Endothelial cell of umbilical vein (primary cell): ENCODE measurements around the gene ANP32E. TPM values are rescaled to one million over a fixed set of nuclear protein-coding genes. Genes with fewer than 3 reads are reported as not detected.

ENCODE experiments used
- BruUV-seq: library from RNA; stranded (reverse); fragments of 400-500 nt; replicated peaks from 2 replicates; lab custom pipeline; 2021; lab: Mats Ljungman, UMichigan
- CTCF ChIA-PET: fragments of 300-600, 350-600 bp; sonication (Branson Sonifier 250); formaldehyde crosslinking; loops from one replicate; lab custom pipeline; 2021; ENCODE audit warnings: antibody characterized with exemption, inconsistent platforms; lab: Charles Lee
- POLR2A ChIA-PET: fragments of 300-600, 350-600 bp; sonication (Branson Sonifier 250); formaldehyde crosslinking; loops from one replicate; lab custom pipeline; 2021; ENCODE audit warnings: antibody characterized with exemption, inconsistent platforms; lab: Charles Lee
- DNase-seq: peaks from one replicate; pipeline ENCODE4 v3.0.0-alpha.2; 2011; ENCODE audit warnings: low read depth, low spot score
- FAIRE-seq: peaks from 2 replicates; lab custom pipeline; 2011; peaks lifted over from hg19 to GRCh38; lab: Jason Lieb, UNC
- H2AFZ ChIP-seq: 2 replicates; pipeline ENCODE4 v1.6.0; 2012; ENCODE audit warnings: low read depth, low read length, control low read depth, inconsistent platforms
- H3K27ac ChIP-seq: 2 replicates; pipeline ENCODE4 v1.5.1; 2011; ENCODE audit warnings: low read depth, mild to moderate bottlenecking, control low read depth, low read length, moderate library complexity; ENCODE audit not compliant: insufficient read depth
- H3K27me3 ChIP-seq, 2 experiments: 2 replicates each; pipeline versions ENCODE4 v1.6.0 to v1.6.1; 2011; ENCODE audit warnings: low read length in 2 of 2, mixed read lengths in 1 of 2; ENCODE audit not compliant: control insufficient read depth in 2 of 2, insufficient read depth in 2 of 2
- H3K36me3 ChIP-seq, 2 experiments: 2 replicates in 1 of 2; 3 replicates in 1 of 2; pipeline ENCODE4 v1.5.1; 2011; ENCODE audit warnings: low read length in 2 of 2, mild to moderate bottlenecking in 1 of 2, moderate library complexity in 1 of 2; ENCODE audit not compliant: control insufficient read depth in 2 of 2, insufficient read depth in 2 of 2; ENCODE audit errors: extremely low read depth in 1 of 2
- H3K4me1 ChIP-seq: 3 replicates; pipeline ENCODE4 v1.5.1; 2011; ENCODE audit warnings: mild to moderate bottlenecking, low read length; ENCODE audit not compliant: control insufficient read depth, insufficient read depth; ENCODE audit errors: extremely low read depth
- H3K4me2 ChIP-seq: 2 replicates; pipeline ENCODE4 v1.6.1; 2011; ENCODE audit warnings: low read length, control low read depth, mixed read lengths; ENCODE audit not compliant: insufficient read depth
- H3K4me3 ChIP-seq, 3 experiments: fragments of 200-600 bp in 1 of 3; sonication (generic), shearing (Covaris generic) in 1 of 3; replicated peaks in 1 of 3; 2 replicates each; pipeline ENCODE4 v1.5.1; 2011 to 2016; ENCODE audit warnings: control low read depth in 3 of 3, low read length in 3 of 3, mild to moderate bottlenecking in 2 of 3, inconsistent platforms in 1 of 3, low read depth in 1 of 3, moderate library complexity in 1 of 3; ENCODE audit not compliant: insufficient read depth in 1 of 3
- H3K79me2 ChIP-seq: 2 replicates; pipeline ENCODE4 v1.6.0; 2012; ENCODE audit warnings: low read length, inconsistent platforms; ENCODE audit not compliant: control insufficient read depth, insufficient read depth
- H3K9ac ChIP-seq: replicated peaks from 2 replicates; pipeline ENCODE3; 2011; ENCODE audit warnings: low read length, control low read depth; ENCODE audit not compliant: insufficient read depth; ENCODE audit errors: extremely low read depth
- H3K9me1 ChIP-seq: replicated peaks from 3 replicates; pipeline ENCODE4 v1.6.0; 2011; ENCODE audit warnings: mild to moderate bottlenecking, low read length; ENCODE audit not compliant: control insufficient read depth, insufficient read depth; ENCODE audit errors: extremely low read depth
- H3K9me3 ChIP-seq: replicated peaks from 2 replicates; pipeline ENCODE4 v1.5.1; 2012; ENCODE audit warnings: low read length, inconsistent platforms; ENCODE audit not compliant: control insufficient read depth, insufficient read depth
- H4K20me1 ChIP-seq: replicated peaks from 2 replicates; pipeline ENCODE3; 2011; ENCODE audit warnings: mild to moderate bottlenecking, low read length; ENCODE audit not compliant: control insufficient read depth, insufficient read depth; ENCODE audit errors: extremely low read depth
- CTCF ChIP-seq, 2 donors: IDR thresholded peaks; 1 replicate in 1 of 2; 2 replicates in 1 of 2; pipeline ENCODE4 v1.5.1; 2011; ENCODE audit warnings: low read length in 2 of 2, mild to moderate bottlenecking in 2 of 2, moderate library complexity in 2 of 2, control low read depth in 1 of 2, inconsistent platforms in 1 of 2, low read depth in 1 of 2; ENCODE audit not compliant: insufficient read depth in 1 of 2; ENCODE audit errors: extremely low read depth in 1 of 2
- FOS ChIP-seq: IDR thresholded peaks from 2 replicates; pipeline ENCODE4 v1.6.1; 2011; ENCODE audit warnings: mild to moderate bottlenecking, low read length, moderate library complexity, borderline replicate concordance; ENCODE audit not compliant: insufficient read depth
- MYC ChIP-seq: IDR thresholded peaks from one replicate; pipeline ENCODE4 v1.6.1; 2011; ENCODE audit warnings: mild to moderate bottlenecking, low read depth, low read length
- POLR2AphosphoS5 ChIP-seq: IDR thresholded peaks from 2 replicates; pipeline ENCODE4 v1.6.1; 2012; ENCODE audit warnings: low read depth, mild to moderate bottlenecking, control low read depth, low read length, moderate library complexity; ENCODE audit not compliant: insufficient read depth
- dilution Hi-C: fragments of 300-500 bp; cut with MboI; formaldehyde crosslinking; loops from one replicate; pipeline ENCODE4 v1.15.0; 2019; ENCODE audit warnings: low sequenced_read_pairs; ENCODE audit not compliant: extremely low pct_ligation_motif_present
- intact Hi-C: fragments of 100-400 bp; cut with micrococcal nuclease; formaldehyde crosslinking; loops from one replicate; pipeline ENCODE4 v1.10.0; 2022
- polyA plus RNA-seq, 4 experiments: library from polyadenylated mRNA; depleted of rRNA in 3 of 4; stranded (reverse) in 3 of 4; unstranded in 1 of 4; fragments of >200 nt; gene quantifications; 2 replicates each; pipeline versions ENCODE4 v1.2.1 to v1.2.3, GENCODE V29; 2011 to 2012; ENCODE audit warnings: missing spikeins in 1 of 4
- total RNA-seq: library from RNA; stranded (reverse); gene quantifications from 2 replicates; pipeline ENCODE4 v1.2.3, GENCODE V29; 2021

Gene ANP32E
- total and polyA plus RNA-seq, 2 donors (not counting 3 experiments of a cell fraction or from before 2014, with no cell fraction given): 6.8 to 53.4 TPM

- intact Hi-C loops: loop anchor here (1.0 kb wide), 3 partner anchors 114 to 299 kb away; no protein-coding TSS in a partner anchor
- DNase-seq: no peak
- no peaks in the 10 kb centered on the region for H3K4me1 ChIP-seq
- ChIA-PET POLR2A (no interaction called here), CTCF (interaction anchor here (0.7 to 3.6 kb wide), 55 partner anchors 10 to 807 kb away, joined by 3 to 92 read pairs (median 5); partner anchors contain the start of genes ANP32E, BOLA1, OTUD7B and VPS45)
- no peak overlapping the region for H3K9ac ChIP-seq
- no peak overlapping the region for H2AFZ ChIP-seq
- no peak overlapping the region for H3K4me2 ChIP-seq
- H3K9me1 ChIP-seq: no peaks in the 10 kb centered on the region
- FAIRE-seq: no peak
- peaks cover 0 to 3% of the 10 kb centered on the region in 2 experiments for H3K27me3 ChIP-seq
- H4K20me1 ChIP-seq: no peaks in the 10 kb centered on the region
- TF ChIP-seq FOS (no peak), MYC (no peak), CTCF (IDR thresholded peaks at IDR 0.05; ENCODE audit: extremely low read depth in 1 of 2, insufficient read depth in 1 of 2, low read depth in 1 of 2, low read length in 2 of 2) (peak in 1 of 2 donors; percentile 1), POLR2AphosphoS5 (no peak)
- H3K4me3 ChIP-seq: no peak overlapping the region
- H3K27ac ChIP-seq: no peak overlapping the region
- no peaks in the 10 kb centered on the region for H3K36me3 ChIP-seq
- H3K9me3 ChIP-seq: no peaks in the 10 kb centered on the region
- BruUV-seq: no TSS peak
- no peaks in the 10 kb centered on the region for H3K79me2 ChIP-seq
- dilution Hi-C loops: no loop called here
Observed at GRCh38 chr1:150187560-150187931, 48.4 kb downstream of the ANP32E start.
